ENCODE measurements around the gene TOMM40L.

Gene TOMM40L

GRCh38 chr1:161225534-161226319 lies at the start of gene TOMM40L:
Gene TOMM40L (plus strand): TSS chr1:161226060. CDS start chr1:161226490, 430 bp downstream.
- Histone ChIP-seq H3K36me3 (ENCODE audit: control insufficient read depth in 1 of 2, insufficient read depth in 2 of 2, low read length in 2 of 2) (peaks cover 22 to 29% of the 10 kb centered on the region in 2 donors), H3K4me1 (ENCODE audit: control insufficient read depth in 1 of 2, insufficient read depth in 2 of 2, low read length in 2 of 2) (peaks cover 37 to 40% of the 10 kb centered on the region in 2 donors)

GRCh38 chr1:161176468-161177111 lies 49.3 kb upstream of the TOMM40L start:
- H3K4me1 ChIP-seq (ENCODE audit: control insufficient read depth in 1 of 2, insufficient read depth in 2 of 2, low read length in 2 of 2) = peaks cover 20 to 34% of the 10 kb centered on the region in 2 donors
- peak overlapping the region; percentile 84 to 99 for H3K4me3 ChIP-seq (ENCODE audit: low read depth in 1 of 2, low read length in 2 of 2)

More at GRCh38 chr1:161225534-161226319, at the start of gene TOMM40L:
- peak within 1 kb of the TSS; percentile 82 to 98 for H3K9ac ChIP-seq (ENCODE audit: low read depth in 1 of 2, low read length in 2 of 2)
- peak within 1 kb of the TSS; percentile 95 to 98 for H3K4me3 ChIP-seq (ENCODE audit: low read depth in 1 of 2, low read length in 2 of 2)
- no peaks in the 10 kb centered on the region for H3K27me3 ChIP-seq (ENCODE audit: control insufficient read depth in 1 of 2, insufficient read depth in 2 of 2, low read length in 2 of 2)
- H3K9me3 ChIP-seq (ENCODE audit: control insufficient read depth in 1 of 2, low read length in 2 of 2) = no peaks in the 10 kb centered on the region
- H3K27ac ChIP-seq (ENCODE audit: low read depth, low read length) = peak within 1 kb of the TSS; percentile 34

GRCh38 chr1:161177112-161177935 lies 48.5 kb upstream of the TOMM40L start, which contains the start of gene B4GALT3:
Gene B4GALT3 (minus strand): TSS chr1:161177507. CDS start chr1:161176060, 1,447 bp downstream.
- H3K4me3 ChIP-seq (ENCODE audit: low read depth in 1 of 2, low read length in 2 of 2) = peak within 1 kb of the TSS; percentile 84 to 99
- H3K9me3 ChIP-seq (ENCODE audit: control insufficient read depth in 1 of 2, low read length in 2 of 2) = no peaks in the 10 kb centered on the region
- peak within 1 kb of the TSS; percentile 90 to 96 for H3K9ac ChIP-seq (ENCODE audit: low read depth in 1 of 2, low read length in 2 of 2)
- H3K4me1 ChIP-seq (ENCODE audit: control insufficient read depth in 1 of 2, insufficient read depth in 2 of 2, low read length in 2 of 2) = peaks cover 20 to 37% of the 10 kb centered on the region in 2 donors
- H3K27ac ChIP-seq (ENCODE audit: low read depth, low read length) = peak within 1 kb of the TSS; percentile 79
- peaks cover 20 to 30% of the 10 kb centered on the region in 2 donors for H3K36me3 ChIP-seq (ENCODE audit: control insufficient read depth in 1 of 2, insufficient read depth in 2 of 2, low read length in 2 of 2)
- H3K27me3 ChIP-seq (ENCODE audit: control insufficient read depth in 1 of 2, insufficient read depth in 2 of 2, low read length in 2 of 2) = no peaks in the 10 kb centered on the region

More at GRCh38 chr1:161176468-161177111, 49.3 kb upstream of the TOMM40L start:
- Histone ChIP-seq H3K27me3 (ENCODE audit: control insufficient read depth in 1 of 2, insufficient read depth in 2 of 2, low read length in 2 of 2) (no peaks in the 10 kb centered on the region), H3K27ac (ENCODE audit: low read depth, low read length) (peak overlapping the region; percentile 79), H3K9ac (ENCODE audit: low read depth in 1 of 2, low read length in 2 of 2) (peak overlapping the region; percentile 90 to 96), H3K9me3 (ENCODE audit: control insufficient read depth in 1 of 2, low read length in 2 of 2) (no peaks in the 10 kb centered on the region), H3K36me3 (ENCODE audit: control insufficient read depth in 1 of 2, insufficient read depth in 2 of 2, low read length in 2 of 2) (peaks cover 25 to 38% of the 10 kb centered on the region in 2 donors)

GRCh38 chr1:161177936-161178244 lies 48.0 kb upstream of the TOMM40L start:
- H3K4me3 ChIP-seq (ENCODE audit: low read depth in 1 of 2, low read length in 2 of 2) = peak overlapping the region; percentile 84 to 99
- H3K36me3 ChIP-seq (ENCODE audit: control insufficient read depth in 1 of 2, insufficient read depth in 2 of 2, low read length in 2 of 2) = peaks cover 19 to 25% of the 10 kb centered on the region in 2 donors
- H3K9me3 ChIP-seq (ENCODE audit: control insufficient read depth in 1 of 2, low read length in 2 of 2) = no peaks in the 10 kb centered on the region
- no peaks in the 10 kb centered on the region for H3K27me3 ChIP-seq (ENCODE audit: control insufficient read depth in 1 of 2, insufficient read depth in 2 of 2, low read length in 2 of 2)
- peak overlapping the region; percentile 90 to 96 for H3K9ac ChIP-seq (ENCODE audit: low read depth in 1 of 2, low read length in 2 of 2)
- peaks cover 20 to 36% of the 10 kb centered on the region in 2 donors for H3K4me1 ChIP-seq (ENCODE audit: control insufficient read depth in 1 of 2, insufficient read depth in 2 of 2, low read length in 2 of 2)
- H3K27ac ChIP-seq (ENCODE audit: low read depth, low read length) = peak overlapping the region; percentile 11

GRCh38 chr1:161179698-161180097 lies 46.2 kb upstream of the TOMM40L start:
- Histone ChIP-seq H3K4me3 (ENCODE audit: low read depth in 1 of 2, low read length in 2 of 2) (no peak overlapping the region), H3K9ac (ENCODE audit: low read depth in 1 of 2, low read length in 2 of 2) (no peak overlapping the region), H3K27me3 (ENCODE audit: control insufficient read depth in 1 of 2, insufficient read depth in 2 of 2, low read length in 2 of 2) (no peaks in the 10 kb centered on the region), H3K27ac (ENCODE audit: low read depth, low read length) (no peak overlapping the region), H3K4me1 (ENCODE audit: control insufficient read depth in 1 of 2, insufficient read depth in 2 of 2, low read length in 2 of 2) (peaks cover 25 to 34% of the 10 kb centered on the region in 2 donors), H3K36me3 (ENCODE audit: control insufficient read depth in 1 of 2, insufficient read depth in 2 of 2, low read length in 2 of 2) (peaks cover 5 to 10% of the 10 kb centered on the region in 2 donors), H3K9me3 (ENCODE audit: control insufficient read depth in 1 of 2, low read length in 2 of 2) (no peaks in the 10 kb centered on the region)

- peaks cover 0 to under 1% of the 10 kb centered on the region in 2 donors for H3K36me3 ChIP-seq (ENCODE audit: control insufficient read depth in 1 of 2, insufficient read depth in 2 of 2, low read length in 2 of 2)
- H3K27ac ChIP-seq (ENCODE audit: low read depth, low read length) = no peak overlapping the region
- H3K27me3 ChIP-seq (ENCODE audit: control insufficient read depth in 1 of 2, insufficient read depth in 2 of 2, low read length in 2 of 2) = no peaks in the 10 kb centered on the region
- H3K9me3 ChIP-seq (ENCODE audit: control insufficient read depth in 1 of 2, low read length in 2 of 2) = no peaks in the 10 kb centered on the region
- no peak overlapping the region for H3K4me3 ChIP-seq (ENCODE audit: low read depth in 1 of 2, low read length in 2 of 2)
- no peak overlapping the region for H3K9ac ChIP-seq (ENCODE audit: low read depth in 1 of 2, low read length in 2 of 2)
- H3K4me1 ChIP-seq (ENCODE audit: control insufficient read depth in 1 of 2, insufficient read depth in 2 of 2, low read length in 2 of 2) = peaks cover 26 to 32% of the 10 kb centered on the region in 2 donors
Observed at GRCh38 chr1:161180639-161181038, 45.2 kb upstream of the TOMM40L start.

GRCh38 chr1:161182214-161182613 lies 43.6 kb upstream of the TOMM40L start:
- H3K4me3 ChIP-seq (ENCODE audit: low read depth in 1 of 2, low read length in 2 of 2) = no peak overlapping the region
- H3K9ac ChIP-seq (ENCODE audit: low read depth in 1 of 2, low read length in 2 of 2) = no peak overlapping the region
- no peaks in the 10 kb centered on the region for H3K9me3 ChIP-seq (ENCODE audit: control insufficient read depth in 1 of 2, low read length in 2 of 2)
- peaks cover 26 to 31% of the 10 kb centered on the region in 2 donors for H3K4me1 ChIP-seq (ENCODE audit: control insufficient read depth in 1 of 2, insufficient read depth in 2 of 2, low read length in 2 of 2)
- H3K36me3 ChIP-seq (ENCODE audit: control insufficient read depth in 1 of 2, insufficient read depth in 2 of 2, low read length in 2 of 2) = no peaks in the 10 kb centered on the region
- H3K27me3 ChIP-seq (ENCODE audit: control insufficient read depth in 1 of 2, insufficient read depth in 2 of 2, low read length in 2 of 2) = no peaks in the 10 kb centered on the region
- H3K27ac ChIP-seq (ENCODE audit: low read depth, low read length) = no peak overlapping the region

GRCh38 chr1:161185282-161185682 lies 40.6 kb upstream of the TOMM40L start:
- H3K27ac ChIP-seq (ENCODE audit: low read depth, low read length) = peak overlapping the region; percentile 74
- no peaks in the 10 kb centered on the region for H3K27me3 ChIP-seq (ENCODE audit: control insufficient read depth in 1 of 2, insufficient read depth in 2 of 2, low read length in 2 of 2)
- no peaks in the 10 kb centered on the region for H3K36me3 ChIP-seq (ENCODE audit: control insufficient read depth in 1 of 2, insufficient read depth in 2 of 2, low read length in 2 of 2)
- H3K9me3 ChIP-seq (ENCODE audit: control insufficient read depth in 1 of 2, low read length in 2 of 2) = no peaks in the 10 kb centered on the region
- peaks cover 22 to 25% of the 10 kb centered on the region in 2 donors for H3K4me1 ChIP-seq (ENCODE audit: control insufficient read depth in 1 of 2, insufficient read depth in 2 of 2, low read length in 2 of 2)
- H3K9ac ChIP-seq (ENCODE audit: low read depth in 1 of 2, low read length in 2 of 2) = peak overlapping the region in 1 of 2 donors; percentile 27
- peak overlapping the region in 1 of 2 donors; percentile 9 for H3K4me3 ChIP-seq (ENCODE audit: low read depth in 1 of 2, low read length in 2 of 2)

GRCh38 chr1:161185732-161186311 lies 40.0 kb upstream of the TOMM40L start:
- Histone ChIP-seq H3K4me3 (ENCODE audit: low read depth in 1 of 2, low read length in 2 of 2) (peak overlapping the region in 1 of 2 donors; percentile 7), H3K27me3 (ENCODE audit: control insufficient read depth in 1 of 2, insufficient read depth in 2 of 2, low read length in 2 of 2) (no peaks in the 10 kb centered on the region), H3K9ac (ENCODE audit: low read depth in 1 of 2, low read length in 2 of 2) (peak overlapping the region in 1 of 2 donors; percentile 27), H3K9me3 (ENCODE audit: control insufficient read depth in 1 of 2, low read length in 2 of 2) (no peaks in the 10 kb centered on the region), H3K4me1 (ENCODE audit: control insufficient read depth in 1 of 2, insufficient read depth in 2 of 2, low read length in 2 of 2) (peaks cover 22 to 25% of the 10 kb centered on the region in 2 donors), H3K27ac (ENCODE audit: low read depth, low read length) (peak overlapping the region; percentile 74), H3K36me3 (ENCODE audit: control insufficient read depth in 1 of 2, insufficient read depth in 2 of 2, low read length in 2 of 2) (no peaks in the 10 kb centered on the region)
